GM18507 (cell line): Measurements from ENCODE around the gene KCNG2.
A peak's percentile ranks its signal among the peaks of the same experiment; 100 is the strongest.

Source experiments
- DNase-seq: peaks from one replicate; pipeline ENCODE4 v3.0.0; 2011; ENCODE audit warnings: low read depth; ENCODE audit not compliant: insufficient read length; ENCODE audit errors: extremely low spot score
- FAIRE-seq: peaks from 2 replicates; lab custom pipeline; 2011; peaks lifted over from hg19 to GRCh38; lab: Jason Lieb, UNC

KCNG2 gene

GRCh38 chr18:79812052-79812451 is 14.3 kb downstream of the KCNG2 start:
- DNase-seq = no peak
- peak; percentile 21 for FAIRE-seq

GRCh38 chr18:79814373-79814772 is 16.6 kb downstream of the KCNG2 start:
- FAIRE-seq = no peak
- DNase-seq = no peak

GRCh38 chr18:79815657-79816056 is 17.9 kb downstream of the KCNG2 start:
- FAIRE-seq (no peak), DNase-seq (no peak)

GRCh38 chr18:79816092-79816491 is 18.4 kb downstream of the KCNG2 start:
- DNase-seq (no peak), FAIRE-seq (no peak)

- no peak for DNase-seq
- FAIRE-seq = no peak
Observed at GRCh38 chr18:79816981-79817606, 19.4 kb downstream of the KCNG2 start.

- FAIRE-seq (no peak), DNase-seq (no peak)
Observed at GRCh38 chr18:79817607-79817998, 19.9 kb downstream of the KCNG2 start.

- FAIRE-seq (no peak), DNase-seq (no peak)
Observed at GRCh38 chr18:79818036-79818435, 20.3 kb downstream of the KCNG2 start.

- DNase-seq (no peak), FAIRE-seq (no peak)
Observed at GRCh38 chr18:79818631-79819030, 20.9 kb downstream of the KCNG2 start.

GRCh38 chr18:79819064-79819967 is 21.6 kb downstream of the KCNG2 start:
- FAIRE-seq = no peak

GRCh38 chr18:79819968-79820351 is 22.2 kb downstream of the KCNG2 start:
- FAIRE-seq (peak; percentile 89), DNase-seq (peak; percentile 43)

More at GRCh38 chr18:79819064-79819967, 21.6 kb downstream of the KCNG2 start:
- no peak for DNase-seq

- DNase-seq (no peak), FAIRE-seq (no peak)
Observed at GRCh38 chr18:79823120-79823519, 25.4 kb downstream of the KCNG2 start.

- DNase-seq (no peak), FAIRE-seq (no peak)
Observed at GRCh38 chr18:79825913-79826312, 28.2 kb downstream of the KCNG2 start.

- no peak for FAIRE-seq
- no peak for DNase-seq
Observed at GRCh38 chr18:79826966-79827365, 29.2 kb downstream of the KCNG2 start.

GRCh38 chr18:79828258-79828657 is 30.5 kb downstream of the KCNG2 start:
- no peak for FAIRE-seq
- no peak for DNase-seq

GRCh38 chr18:79829136-79829854 is 31.6 kb downstream of the KCNG2 start:
- FAIRE-seq (no peak), DNase-seq (no peak)

- DNase-seq = no peak
- no peak for FAIRE-seq
Observed at GRCh38 chr18:79832169-79832568, 34.4 kb downstream of the KCNG2 start.

GRCh38 chr18:79834834-79835233 is 37.1 kb downstream of the KCNG2 start:
- DNase-seq (no peak), FAIRE-seq (no peak)

GRCh38 chr18:79841936-79842335 is 44.2 kb downstream of the KCNG2 start:
- no peak for DNase-seq
- FAIRE-seq = no peak

- DNase-seq (no peak), FAIRE-seq (no peak)
Observed at GRCh38 chr18:79844999-79845563, 47.3 kb downstream of the KCNG2 start.

GRCh38 chr18:79846936-79847557 is 49.3 kb downstream of the KCNG2 start:
- no peak for DNase-seq
- no peak for FAIRE-seq
